Fibroblast of skin of scalp (primary cell): ENCODE results near the gene TMEM201.

Experiments used
- DNase-seq: peaks from one replicate; pipeline ENCODE4 v3.0.0-alpha.2; 2013

Gene TMEM201

DNA sequence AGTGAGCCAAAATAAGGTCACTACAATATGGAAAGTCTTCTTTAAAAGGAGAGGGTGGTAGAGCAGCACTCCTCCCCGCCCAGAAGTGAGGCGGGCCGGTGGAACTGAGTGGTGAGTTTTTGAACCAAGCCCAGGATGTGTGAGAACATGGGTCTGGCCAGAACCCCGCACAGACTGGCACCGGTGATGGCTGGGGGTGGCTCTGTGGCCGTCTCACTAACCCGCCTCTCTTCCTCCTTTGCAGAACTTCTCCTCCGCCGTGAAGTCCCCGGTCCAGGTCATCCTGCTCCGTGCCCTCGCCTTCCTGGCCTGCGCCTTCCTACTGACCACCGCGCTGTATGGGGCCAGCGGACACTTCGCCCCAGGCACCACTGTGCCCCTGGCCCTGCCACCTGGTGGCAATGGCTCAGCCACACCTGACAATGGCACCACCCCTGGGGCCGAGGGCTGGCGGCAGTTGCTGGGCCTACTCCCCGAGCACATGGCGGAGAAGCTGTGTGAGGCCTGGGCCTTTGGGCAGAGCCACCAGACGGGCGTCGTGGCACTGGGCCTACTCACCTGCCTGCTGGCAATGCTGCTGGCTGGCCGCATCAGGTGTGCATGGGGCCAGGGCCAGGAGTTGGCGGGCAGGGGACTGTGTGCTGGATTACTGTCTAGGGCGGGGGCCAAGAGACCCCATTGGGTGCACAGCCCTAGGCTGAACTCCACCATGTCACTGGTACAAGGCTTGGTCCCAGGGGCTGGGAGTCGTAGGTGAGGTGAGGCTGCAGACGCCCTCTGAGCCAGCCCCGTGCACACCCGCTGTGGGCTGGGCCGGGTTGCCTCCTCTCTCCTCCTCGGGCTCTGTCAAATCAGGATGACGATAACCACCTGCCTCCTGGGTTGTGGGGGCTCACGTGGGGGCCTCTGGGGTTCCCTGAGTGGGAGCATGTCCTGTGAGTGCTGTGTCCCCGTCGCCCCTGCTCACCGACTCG is 12.4 kb downstream of the TMEM201 start:
- no peak for DNase-seq

DNA sequence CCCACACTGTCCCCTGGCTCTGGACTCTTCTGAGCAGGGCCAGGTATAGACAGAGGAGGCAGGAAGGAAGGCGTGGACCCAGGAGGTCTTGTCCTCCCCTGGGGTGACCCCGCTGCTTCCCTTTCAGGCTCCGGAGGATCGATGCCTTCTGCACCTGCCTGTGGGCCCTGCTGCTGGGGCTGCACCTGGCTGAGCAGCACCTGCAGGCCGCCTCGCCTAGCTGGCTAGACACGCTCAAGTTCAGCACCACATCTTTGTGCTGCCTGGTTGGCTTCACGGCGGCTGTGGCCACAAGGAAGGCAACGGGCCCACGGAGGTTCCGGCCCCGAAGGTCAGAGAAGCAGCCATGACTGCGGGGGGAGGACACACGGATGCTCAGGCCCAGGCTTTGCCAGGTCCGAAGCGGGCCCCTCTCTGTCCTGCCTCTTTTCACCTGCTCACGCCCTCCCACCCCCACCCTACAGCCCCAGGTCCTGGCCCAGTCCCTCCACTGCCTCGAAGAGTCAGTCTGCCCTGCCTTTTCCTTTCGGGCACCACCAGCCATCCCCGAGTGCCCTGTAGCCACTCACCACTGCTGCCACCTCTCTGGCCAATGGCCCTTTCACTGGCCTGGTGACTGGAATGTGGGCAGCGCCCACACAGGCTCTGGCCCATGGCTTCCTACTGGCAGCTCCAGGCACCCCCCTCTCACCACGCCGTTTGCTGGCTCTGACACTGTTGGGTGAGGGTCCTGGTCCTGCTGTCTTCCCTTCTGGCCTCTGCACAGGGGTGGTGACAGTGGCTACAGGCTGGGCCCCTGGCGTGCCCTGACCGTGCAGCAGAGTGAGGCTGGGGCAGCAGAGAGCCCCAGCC is 13.5 kb downstream of the TMEM201 start:
- no peak for DNase-seq

DNA sequence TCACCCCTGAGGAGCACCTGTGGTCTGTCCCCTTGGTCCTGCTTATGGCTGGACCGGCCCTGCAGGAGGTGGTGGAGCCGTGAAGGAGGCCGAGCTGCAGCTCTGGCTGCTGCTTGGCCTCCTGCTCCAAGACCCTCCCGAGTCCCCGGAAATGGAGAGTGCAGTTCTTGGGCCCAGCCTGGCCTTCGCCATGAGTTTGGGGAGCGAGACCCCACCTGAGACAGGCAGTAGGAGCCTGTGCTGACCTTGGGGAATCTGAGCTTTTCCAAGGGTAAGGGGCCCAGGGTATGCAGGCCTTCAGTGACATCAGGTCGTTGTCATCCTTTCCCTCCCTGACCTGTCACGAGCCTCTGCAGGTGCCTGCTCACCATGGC is 14.1 kb downstream of the TMEM201 start:
- DNase-seq, result no peak

DNA sequence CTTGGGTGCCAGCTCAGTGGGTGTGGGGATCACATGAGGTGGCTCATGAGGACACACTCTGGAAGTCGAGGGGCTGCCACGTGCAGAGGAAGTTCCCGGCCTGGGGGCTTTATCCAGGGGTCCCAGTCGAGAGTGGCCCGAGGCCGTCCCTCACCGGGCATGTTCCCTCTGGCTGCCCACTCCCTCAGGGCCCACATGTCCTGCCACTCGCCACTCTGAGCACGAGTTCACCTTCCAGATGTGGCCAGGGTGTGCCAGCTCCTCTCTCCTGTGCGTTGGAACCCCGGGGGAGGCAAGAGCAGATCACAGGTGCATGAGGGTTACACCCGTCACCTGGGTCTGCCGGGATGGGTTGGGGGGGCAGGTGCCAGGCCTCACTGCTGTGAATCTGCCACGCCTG is 14.6 kb downstream of the TMEM201 start:
- no peak for DNase-seq

DNA sequence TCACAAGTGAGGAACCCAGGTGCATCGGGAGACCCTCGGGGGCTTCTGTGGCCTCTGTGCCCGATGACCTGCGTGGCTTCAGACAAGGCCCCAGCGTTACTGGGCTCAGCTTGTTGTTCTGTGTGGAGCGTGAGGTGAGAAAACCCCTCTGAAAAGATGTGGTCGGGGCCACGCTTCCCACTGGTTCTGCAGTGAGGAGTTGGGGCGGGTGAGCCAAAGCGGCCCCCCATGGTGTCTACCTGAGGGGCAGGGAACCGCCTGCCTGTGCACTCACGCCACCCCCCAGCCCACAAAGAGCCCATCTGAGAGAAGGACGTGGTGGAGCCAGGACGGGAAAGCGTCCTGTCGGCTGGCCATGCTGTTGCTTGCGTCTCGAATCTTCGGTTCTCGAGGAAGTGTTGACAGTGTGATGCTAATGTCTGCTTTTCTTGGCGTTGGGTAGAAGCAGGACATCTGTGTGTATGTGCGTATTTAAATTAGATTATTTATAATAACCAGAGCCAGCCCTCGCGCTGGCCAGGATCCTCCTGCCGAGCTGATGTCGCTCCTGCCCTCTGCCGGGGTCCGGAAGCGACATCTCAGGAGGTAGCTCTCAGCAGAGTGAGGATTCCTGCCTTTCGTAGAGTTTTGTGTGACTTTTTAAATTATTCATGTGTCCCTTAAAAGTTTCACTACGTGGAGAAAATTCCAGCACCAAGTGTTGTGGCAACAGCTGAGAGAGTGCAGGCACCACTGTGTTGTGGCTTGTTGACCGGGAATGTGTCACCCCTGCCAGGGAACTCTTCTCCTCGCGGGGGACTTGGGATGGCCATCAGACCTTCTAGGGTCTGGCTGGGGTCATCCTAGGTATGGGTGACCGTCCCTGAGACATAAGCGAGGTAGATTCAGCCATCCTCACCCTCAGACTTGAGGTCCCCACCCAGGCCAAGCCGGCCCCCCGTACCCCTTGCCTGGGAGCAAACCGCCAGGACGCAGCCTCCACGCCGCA is 15.3 kb downstream of the TMEM201 start:
- no peak for DNase-seq

DNA sequence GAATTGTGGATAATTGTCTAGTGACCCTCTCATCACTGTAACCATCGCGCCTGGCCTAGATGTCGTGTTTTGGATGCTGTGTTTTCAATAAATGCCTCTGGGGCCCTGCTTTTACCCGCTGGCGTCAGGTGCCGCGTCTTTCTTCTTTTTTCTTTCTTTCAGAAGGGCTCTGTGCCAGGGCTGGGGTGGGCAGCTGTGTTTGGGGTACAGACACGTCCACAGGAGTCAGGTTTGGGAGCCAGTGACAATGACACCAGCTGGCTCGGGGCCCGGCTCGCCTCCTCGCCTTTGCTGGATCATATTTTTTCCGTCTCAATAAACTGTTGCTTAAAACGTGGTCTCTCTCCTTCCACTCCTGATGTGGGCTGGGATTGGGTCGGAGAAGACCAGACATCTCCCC is 16.1 kb downstream of the TMEM201 start:
- DNase-seq, result no peak

DNA sequence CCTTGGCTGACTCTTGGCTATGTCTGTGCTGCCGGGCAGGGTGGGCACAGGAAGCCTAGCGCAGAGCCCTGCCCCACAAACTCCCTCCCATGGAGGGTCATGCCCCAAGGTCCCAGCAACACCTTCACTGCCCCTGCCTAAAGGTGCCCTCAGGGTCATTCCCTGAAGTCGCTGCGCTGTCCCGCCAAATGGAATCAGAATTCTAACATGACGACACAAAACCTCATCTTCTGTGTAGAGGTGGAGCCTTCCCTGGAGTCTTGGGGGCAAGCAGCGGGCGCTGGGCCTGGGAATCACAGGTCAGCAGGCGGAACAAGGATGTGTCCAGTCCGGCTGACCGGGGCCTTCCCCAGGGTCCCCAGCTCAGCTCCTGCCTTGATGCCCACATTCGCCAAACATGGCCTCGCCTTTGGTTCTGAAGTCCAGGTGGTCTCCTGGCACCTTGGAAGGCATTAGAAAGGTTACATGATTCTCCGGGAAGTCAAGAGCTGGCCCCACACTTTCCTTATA is 17.3 kb downstream of the TMEM201 start:
- no peak for DNase-seq

DNA sequence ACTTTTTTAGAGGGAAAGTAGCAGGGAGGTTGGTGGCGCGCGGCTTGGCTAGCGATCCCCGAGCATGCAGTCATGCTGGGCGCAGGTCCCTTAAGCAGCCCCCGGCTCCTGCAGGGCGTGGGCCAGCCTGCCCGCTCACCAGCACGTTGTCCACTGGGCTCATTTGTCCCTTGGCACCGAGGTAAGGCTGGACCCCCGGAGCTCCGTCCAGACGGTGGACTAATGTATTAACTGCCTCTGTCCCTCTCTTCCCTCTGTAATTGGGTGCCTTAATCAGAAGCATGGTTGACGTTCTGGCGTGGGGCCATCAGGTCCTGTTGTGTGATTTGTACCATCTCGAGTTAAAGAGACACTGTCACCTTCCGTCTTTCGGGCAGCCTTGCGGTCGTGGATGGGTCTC is 17.7 kb downstream of the TMEM201 start:
- no peak for DNase-seq

DNA sequence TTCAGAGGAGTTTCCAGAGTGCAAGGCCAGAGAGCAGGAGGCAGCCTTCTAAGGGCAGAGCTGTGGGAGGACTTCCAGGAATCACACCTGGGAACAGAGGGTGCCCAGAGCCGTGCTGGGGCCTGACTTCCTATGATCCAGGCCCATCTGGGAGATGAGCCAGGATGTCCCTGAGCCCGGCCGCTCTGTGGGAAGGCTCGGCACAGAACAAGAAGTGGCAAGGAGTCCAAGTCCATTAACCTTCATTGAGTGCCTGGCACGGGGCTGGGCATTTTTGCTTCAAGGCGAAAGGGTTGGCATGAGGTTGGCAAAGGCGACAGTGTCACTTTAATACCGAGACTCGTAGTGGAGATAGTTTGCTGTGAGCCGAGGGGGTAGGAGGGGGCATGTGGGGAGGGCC is 18.2 kb downstream of the TMEM201 start:
- DNase-seq, result no peak

DNA sequence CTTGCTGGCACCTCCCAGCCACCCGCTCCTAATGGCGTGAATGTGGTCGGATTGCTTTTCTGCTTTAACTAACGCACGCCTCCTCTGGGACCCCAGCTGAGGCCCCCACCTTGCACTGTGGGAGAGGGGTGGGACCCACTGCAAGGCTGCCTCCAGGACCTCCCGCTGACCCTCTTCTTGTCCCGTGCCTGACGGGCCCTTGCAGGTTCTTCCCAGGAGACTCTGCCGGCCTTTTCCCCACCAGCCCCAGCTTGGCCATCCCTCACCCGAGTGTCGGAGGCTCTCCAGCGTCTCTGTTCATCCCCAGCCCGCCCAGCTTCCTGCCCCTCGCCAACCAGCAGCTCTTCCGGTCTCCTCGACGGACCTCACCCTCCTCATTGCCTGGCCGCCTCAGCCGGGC is 18.6 kb downstream of the TMEM201 start:
- no peak for DNase-seq

DNA sequence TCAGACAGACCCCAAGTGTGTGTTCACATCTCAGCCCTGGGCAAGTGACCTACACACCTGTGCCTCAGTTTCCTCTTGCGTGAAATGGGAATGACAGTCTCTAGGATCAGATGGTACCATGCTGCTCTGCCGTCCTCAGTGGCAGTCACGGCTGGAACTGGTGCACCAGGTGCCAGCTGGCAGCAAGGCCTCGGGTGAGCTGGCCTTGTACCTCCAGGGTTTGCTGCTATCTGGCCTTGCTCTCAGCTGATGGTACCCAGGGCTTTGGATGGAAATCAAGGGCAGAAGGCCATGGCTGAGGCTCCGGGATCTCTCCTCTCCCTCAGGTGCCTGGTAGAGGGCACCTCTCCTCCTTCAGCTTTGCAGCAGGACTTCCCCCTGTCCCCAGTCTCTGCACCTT is 21.3 kb downstream of the TMEM201 start:
- no peak for DNase-seq

DNA sequence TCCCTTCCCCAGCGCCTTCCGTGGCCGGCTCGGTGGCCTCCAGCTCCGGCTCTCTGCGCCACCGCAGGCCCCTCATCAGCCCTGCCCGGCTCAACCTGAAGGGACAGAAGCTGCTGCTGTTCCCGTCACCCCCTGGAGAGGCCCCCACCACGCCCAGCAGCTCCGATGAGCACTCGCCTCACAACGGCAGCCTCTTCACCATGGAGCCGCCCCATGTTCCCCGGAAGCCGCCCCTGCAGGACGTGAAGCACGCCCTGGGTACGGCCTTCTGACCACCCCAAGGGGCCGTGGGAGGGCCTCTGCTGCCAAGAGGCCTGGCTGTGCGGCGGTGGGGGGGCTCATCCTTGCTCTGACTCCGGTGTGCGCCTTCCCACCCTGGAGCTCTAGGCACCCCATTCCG is 21.8 kb downstream of the TMEM201 start:
- DNase-seq, result no peak

DNA sequence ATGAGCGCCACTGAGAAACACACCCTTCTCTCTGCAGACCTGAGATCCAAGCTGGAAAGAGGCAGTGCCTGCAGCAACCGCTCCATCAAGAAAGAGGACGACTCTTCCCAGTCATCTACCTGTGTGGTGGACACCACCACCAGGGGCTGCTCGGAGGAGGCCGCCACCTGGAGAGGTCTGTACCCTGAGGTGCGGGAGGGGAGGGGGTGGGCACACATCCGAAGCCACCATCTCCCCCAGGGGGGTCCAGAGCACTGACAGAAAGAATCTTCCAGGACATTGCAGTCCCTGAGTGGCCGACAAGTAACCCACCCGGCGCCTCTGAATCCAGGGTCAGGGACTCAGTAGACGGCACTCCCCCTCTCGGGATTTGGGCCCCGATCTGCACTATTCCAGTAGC is 23.0 kb downstream of the TMEM201 start:
- no peak for DNase-seq

DNA sequence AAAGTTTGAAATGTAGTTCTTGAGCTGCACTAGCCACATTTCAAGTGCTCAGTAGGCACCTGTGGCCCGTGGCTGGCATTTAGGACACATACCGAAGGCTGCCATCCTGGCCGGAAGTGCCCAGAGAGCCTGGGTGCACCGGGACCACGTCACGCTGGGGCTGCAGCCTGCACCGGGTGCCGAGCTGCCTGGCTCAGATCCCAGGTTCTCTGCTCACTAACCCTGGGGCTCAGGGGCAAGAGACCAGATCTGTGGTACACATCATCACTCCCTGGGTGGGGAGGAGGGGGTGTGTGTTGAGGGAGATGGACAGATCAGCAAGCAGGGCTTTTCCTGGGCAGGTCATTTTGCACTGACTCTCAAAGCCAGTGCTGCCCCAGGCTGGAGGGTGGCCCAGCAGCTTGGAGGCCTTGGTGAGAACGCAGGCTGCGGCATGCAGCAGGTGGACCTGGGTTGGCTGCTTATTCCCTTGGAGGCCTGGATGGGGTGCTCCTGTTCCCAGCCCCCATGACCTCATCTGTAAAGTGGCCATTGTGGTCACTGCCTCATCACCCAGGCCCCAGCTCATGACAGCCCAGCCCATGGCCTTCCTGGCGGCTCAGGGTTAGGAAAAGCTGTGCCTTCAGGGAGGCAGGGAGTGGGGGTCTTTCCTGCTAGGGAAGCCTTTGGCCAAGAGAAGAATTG is 23.6 kb downstream of the TMEM201 start:
- no peak for DNase-seq

DNA sequence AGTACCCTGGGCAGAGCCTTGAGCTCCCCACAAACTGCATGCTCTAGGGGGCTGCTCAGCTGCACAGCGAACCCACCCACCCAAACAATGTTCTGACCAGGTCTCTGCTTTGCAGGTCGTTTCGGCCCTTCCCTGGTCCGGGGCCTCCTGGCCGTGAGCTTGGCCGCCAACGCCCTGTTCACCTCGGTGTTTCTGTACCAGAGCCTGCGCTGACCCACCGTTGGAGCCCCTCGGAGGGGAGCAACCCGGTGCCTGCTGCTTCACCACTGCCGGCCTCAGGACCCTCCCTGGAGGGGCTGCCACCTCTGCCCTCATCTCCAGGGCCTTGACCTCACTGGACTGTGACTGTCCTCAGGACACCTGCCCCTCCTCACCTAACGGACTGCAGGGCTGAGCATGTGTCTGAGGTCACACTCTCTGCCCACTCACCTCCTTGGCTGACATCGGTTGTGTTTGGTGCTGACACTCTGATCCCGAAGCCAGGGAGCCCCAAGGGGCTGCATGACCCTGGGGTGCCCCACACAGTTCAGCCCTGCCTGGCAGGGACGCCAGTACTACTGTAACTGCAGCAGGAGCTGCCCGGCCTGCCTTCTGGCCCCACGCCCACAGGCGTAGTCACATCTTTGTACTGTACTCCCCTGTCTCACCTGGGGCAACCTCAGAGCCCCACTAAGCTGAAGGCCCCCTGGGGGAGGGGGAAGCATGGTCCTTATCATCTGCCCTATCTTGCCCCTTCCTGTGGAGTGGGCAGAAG is 24.3 kb downstream of the TMEM201 start:
- DNase-seq, result no peak

DNA sequence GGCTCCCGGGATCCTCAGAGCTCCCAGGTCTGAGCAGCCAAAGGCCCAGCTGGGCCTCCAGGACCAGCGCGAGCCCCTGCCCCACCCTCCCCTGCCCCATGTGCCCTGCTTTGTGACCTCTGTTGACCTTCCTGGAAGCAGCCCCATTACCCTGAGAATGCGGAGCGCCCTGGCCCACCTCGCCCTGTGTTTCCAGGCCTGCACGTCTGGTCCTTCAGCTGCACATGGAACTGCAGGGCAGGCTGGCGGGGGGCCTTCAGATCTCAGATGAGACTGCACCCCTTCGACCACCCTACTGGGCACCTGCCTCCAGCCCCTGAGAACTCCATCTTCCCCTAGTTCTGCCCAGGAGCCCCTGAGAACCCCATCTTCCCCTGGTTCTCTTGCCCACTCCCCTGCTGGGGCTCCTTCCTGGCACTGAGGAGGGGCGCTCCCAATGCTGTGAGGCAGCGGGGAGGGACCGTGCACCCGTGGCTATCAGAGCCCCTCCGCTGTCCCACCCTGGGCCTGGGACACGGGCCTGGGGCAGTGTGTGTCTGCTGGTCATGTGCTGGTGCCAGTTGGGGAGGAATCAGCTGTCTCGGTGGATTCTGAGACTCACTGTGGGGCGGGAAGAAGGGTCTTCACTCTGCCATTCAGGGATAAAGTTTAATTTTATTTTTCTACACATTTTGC is 25.1 kb downstream of the TMEM201 start:
- no peak for DNase-seq

DNA sequence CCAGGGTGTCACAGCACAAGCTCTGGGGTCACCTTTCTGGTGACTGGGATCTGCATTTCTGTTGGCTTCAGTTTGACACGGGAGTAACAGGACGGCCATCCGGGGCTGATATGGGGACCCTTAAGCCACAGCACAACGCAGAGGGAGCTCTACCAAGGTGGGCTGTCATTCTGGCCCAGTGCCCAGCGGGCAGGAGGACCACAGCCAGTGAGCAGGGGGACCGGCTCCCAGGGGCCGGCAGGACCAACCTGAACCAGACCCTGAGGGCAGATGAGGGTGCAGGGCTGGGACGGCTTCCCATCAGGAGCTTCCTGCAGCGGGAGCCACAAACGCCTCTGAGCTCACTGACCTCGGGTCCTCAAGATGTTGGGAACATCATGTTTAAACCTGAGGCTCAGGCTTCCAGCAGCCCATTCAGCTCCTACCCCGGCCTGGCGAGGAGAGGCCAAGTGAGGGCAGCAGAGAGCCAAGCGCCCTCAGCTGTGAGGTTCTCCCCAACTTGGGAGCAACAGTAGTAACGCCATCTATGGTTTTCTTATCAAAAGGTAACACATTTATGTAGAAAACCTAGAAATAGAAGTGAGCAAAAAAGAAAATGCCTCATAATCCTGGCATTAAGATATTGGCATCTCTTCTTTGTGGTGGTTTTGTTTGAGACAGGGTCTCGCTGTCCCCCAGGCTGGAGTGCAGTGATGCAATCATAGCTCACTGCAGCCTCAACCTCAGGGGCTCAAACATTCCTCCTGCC is 26.8 kb downstream of the TMEM201 start:
- DNase-seq, result peak; percentile 30

DNA sequence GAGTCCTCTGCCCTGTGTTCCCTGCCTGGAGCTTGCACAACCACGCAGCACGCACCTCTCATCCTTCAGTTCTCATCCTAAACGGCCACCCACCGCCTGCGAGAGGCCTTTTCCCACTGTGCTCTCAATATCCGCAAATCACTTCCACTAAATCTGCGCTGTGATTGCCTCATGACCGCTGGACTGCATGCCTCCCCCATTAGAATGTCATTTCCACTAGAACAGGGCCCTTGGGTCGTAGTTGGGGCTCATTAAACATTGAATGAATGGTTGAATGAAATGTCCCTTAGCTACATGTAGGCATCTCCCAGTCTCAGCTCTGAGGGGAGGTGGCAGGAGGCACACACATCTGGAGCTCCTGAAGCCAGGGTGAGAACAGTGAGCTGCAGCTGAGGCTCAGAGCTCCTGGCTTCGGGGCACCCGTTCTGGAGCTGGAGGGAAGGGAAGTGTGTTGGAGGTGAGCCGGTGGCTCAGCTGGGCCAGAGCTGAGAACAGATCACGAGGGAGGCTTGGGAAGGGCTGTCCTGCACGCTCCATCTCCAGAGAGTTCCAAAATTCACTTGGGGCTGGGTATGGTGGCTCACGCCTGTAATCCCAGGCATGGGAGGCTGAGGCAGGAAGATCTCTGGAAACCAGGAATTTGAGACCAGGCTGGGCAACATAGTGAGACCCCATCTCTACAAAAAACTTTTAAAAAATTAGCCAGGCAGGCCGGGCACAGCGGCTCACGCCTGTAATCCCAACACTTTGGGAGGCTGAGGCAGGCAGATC is 30.4 kb downstream of the TMEM201 start:
- no peak for DNase-seq

DNA sequence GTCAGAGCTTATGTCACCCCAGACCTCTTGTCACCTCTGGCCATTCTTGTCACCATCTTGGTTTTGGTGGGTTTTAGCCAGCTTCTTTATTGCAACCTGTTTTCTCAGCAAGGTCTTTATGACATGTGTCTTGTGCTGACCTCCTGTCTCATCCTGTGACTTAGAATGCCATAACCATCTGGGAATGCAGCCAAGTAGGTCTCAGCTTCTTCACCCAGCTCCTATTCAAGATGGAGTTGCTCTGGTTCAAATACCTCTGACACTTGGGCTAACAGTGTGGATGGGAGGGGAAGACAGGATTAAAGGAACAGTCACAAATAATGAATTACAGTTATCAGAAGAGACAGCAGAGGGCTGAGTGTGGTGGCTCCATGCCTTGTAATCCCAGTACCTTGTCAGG is 32.3 kb downstream of the TMEM201 start:
- peak; percentile 20 for DNase-seq
